WTC11 (cell line): ENCODE data around the gene ANKRD9. TPM values are rescaled to one million over a fixed set of nuclear protein-coding genes. Genes with fewer than 3 reads are reported as not detected.

ENCODE experiments used
- ATAC-seq: fragments of 200-7000 bp; cut with Tn5 transposase; 2 replicates; pipeline ENCODE4 v1.10.0; 2021; ENCODE audit warnings: mild to moderate bottlenecking, moderate library complexity
- CTCF ChIA-PET: fragments of 300-600 bp; sonication (Branson Sonifier 250); formaldehyde crosslinking; loops from one replicate; lab custom pipeline; 2021; ENCODE audit warnings: antibody characterized with exemption; lab: Charles Lee
- POLR2A ChIA-PET: fragments of 350-600 bp; sonication (Branson Sonifier 250); formaldehyde crosslinking; loops from one replicate; lab custom pipeline; 2021; ENCODE audit warnings: antibody characterized with exemption; lab: Charles Lee
- DNase-seq: peaks from one replicate; pipeline ENCODE4 v3.0.0; 2021; ENCODE audit warnings: low spot score
- H3K27ac Mint-ChIP-seq: 2 replicates; pipeline ENCODE4 v1.8.0; 2021; ENCODE audit warnings: mixed read lengths
- H3K27me3 Mint-ChIP-seq: 2 replicates; pipeline ENCODE4 v1.8.0; 2021; ENCODE audit warnings: low read depth, mild to moderate bottlenecking, moderate library complexity, mixed read lengths
- H3K36me3 Mint-ChIP-seq: 2 replicates; pipeline ENCODE4 v1.8.0; 2021; ENCODE audit warnings: mixed read lengths
- H3K4me1 Mint-ChIP-seq: 2 replicates; pipeline ENCODE4 v1.8.0; 2022; ENCODE audit warnings: mixed read lengths
- H3K4me3 Mint-ChIP-seq: 2 replicates; pipeline ENCODE4 v1.8.0; 2021; ENCODE audit warnings: mild to moderate bottlenecking, moderate library complexity, mixed read lengths
- H3K9me3 Mint-ChIP-seq: 2 replicates; pipeline ENCODE4 v1.8.0; 2021; ENCODE audit warnings: mixed read lengths
- ARID4B ChIP-seq: sonication (generic); formaldehyde crosslinking; IDR thresholded peaks from 2 replicates; pipeline ENCODE4 v1.8.0; 2023; ENCODE audit warnings: missing genetic modification reagents, mild to moderate bottlenecking, borderline replicate concordance
- HMGA2 ChIP-seq: fragments of 250-450 bp; sonication (Bioruptor Pico); IDR thresholded peaks from 2 replicates; pipeline ENCODE4 v1.4.0; 2021; ENCODE audit warnings: mild to moderate bottlenecking, moderate library complexity
- MXD4 ChIP-seq: fragments of 250-450 bp; sonication (Bioruptor Pico); IDR thresholded peaks from 2 replicates; pipeline ENCODE4 v1.8.0; 2021; ENCODE audit warnings: mild to moderate bottlenecking, moderate library complexity, borderline replicate concordance
- NFATC4 ChIP-seq: fragments of 250-450 bp; sonication (Bioruptor Pico); IDR thresholded peaks from 2 replicates; pipeline ENCODE4 v1.9.0; 2021; ENCODE audit warnings: mild to moderate bottlenecking
- NR2C2 ChIP-seq: sonication (generic); formaldehyde crosslinking; IDR thresholded peaks from 2 replicates; pipeline ENCODE4 v1.8.0; 2022; ENCODE audit warnings: mild to moderate bottlenecking, missing genetic modification reagents
- PRDM15 ChIP-seq: sonication (generic); formaldehyde crosslinking; IDR thresholded peaks from 2 replicates; pipeline ENCODE4 v1.8.0; 2022; ENCODE audit warnings: missing genetic modification reagents
- RELA ChIP-seq: sonication (generic); formaldehyde crosslinking; IDR thresholded peaks from 2 replicates; pipeline ENCODE4 v1.8.1; 2022; ENCODE audit warnings: missing genetic modification reagents, mild to moderate bottlenecking, borderline replicate concordance
- TCF7 ChIP-seq: sonication (generic); formaldehyde crosslinking; IDR thresholded peaks from 2 replicates; pipeline ENCODE4 v1.8.0; 2022; ENCODE audit warnings: mild to moderate bottlenecking, low read depth, missing genetic modification reagents, moderate library complexity
- ZNF425 ChIP-seq: fragments of 250-450 bp; sonication (Bioruptor Pico); conservative IDR thresholded peaks from 2 replicates; pipeline ENCODE4 v1.9.0; 2021; ENCODE audit warnings: mild to moderate bottlenecking
- total RNA-seq: library from RNA; stranded (reverse); gene quantifications from 3 replicates; pipeline ENCODE4 v1.2.3, GENCODE V29; 2021
- TF ChIP-seq, protein P1 (sequence below): sonication (generic); formaldehyde crosslinking; IDR thresholded peaks from 2 replicates; pipeline ENCODE4 v1.8.1; 2023; ENCODE audit warnings: mild to moderate bottlenecking, missing genetic modification reagents, moderate library complexity
- TF ChIP-seq, protein P2 (sequence below): sonication (generic); formaldehyde crosslinking; conservative IDR thresholded peaks from 2 replicates; pipeline ENCODE4 v1.8.1; 2023; ENCODE audit warnings: mild to moderate bottlenecking, low read depth, missing genetic modification reagents, moderate library complexity
- TF ChIP-seq, protein P3 (sequence below): sonication (generic); formaldehyde crosslinking; IDR thresholded peaks from 2 replicates; pipeline ENCODE4 v1.8.1; 2022; ENCODE audit warnings: low read depth, mild to moderate bottlenecking, moderate library complexity, missing genetic modification reagents, borderline replicate concordance

The ANKRD9 gene
- total RNA-seq, 1 experiment from 2014 or later = 63.8 TPM

DNA sequence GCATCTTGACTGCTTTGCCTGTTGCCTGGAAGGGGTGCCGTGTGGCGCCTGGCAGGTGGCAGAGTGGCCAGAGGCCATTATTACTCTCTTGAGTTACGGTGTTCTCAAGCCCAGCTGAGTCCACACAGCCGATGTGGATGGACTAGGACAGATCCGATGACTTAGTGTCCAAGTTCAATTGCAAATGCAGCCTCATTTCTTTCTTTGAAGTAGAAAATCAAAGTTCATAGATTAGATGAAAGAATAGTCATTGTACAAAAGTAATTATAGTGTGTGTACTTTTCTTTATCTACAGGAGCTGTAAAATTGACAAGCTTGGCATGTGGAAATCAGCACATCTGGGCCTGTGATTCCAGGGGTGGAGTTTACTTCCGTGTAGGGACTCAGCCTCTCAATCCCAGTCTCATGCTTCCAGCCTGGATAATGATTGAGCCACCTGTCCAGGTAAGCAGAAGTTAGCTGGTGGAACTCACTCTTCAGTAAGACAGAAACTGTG lies 44.7 kb downstream of the ANKRD9 start:
- DNase-seq (no peak), ATAC-seq (no peak)
- ChIA-PET POLR2A (no interaction called here), CTCF (no interaction called here)
- H3K36me3 Mint-ChIP-seq = peaks cover 8% of the 10 kb centered on the region
- TF ChIP-seq PRDM15 (CRISPR knock-in tag) (no peak), HMGA2 (CRISPR knock-in tag) (no peak), MXD4 (CRISPR knock-in tag) (no peak), NFATC4 (CRISPR knock-in tag) (no peak), ARID4B (CRISPR knock-in tag) (no peak), RELA (no peak), TCF7 (no peak), ZNF425 (CRISPR knock-in tag) (no peak), NR2C2 (CRISPR knock-in tag) (no peak)
- TF ChIP-seq, protein P1, sequence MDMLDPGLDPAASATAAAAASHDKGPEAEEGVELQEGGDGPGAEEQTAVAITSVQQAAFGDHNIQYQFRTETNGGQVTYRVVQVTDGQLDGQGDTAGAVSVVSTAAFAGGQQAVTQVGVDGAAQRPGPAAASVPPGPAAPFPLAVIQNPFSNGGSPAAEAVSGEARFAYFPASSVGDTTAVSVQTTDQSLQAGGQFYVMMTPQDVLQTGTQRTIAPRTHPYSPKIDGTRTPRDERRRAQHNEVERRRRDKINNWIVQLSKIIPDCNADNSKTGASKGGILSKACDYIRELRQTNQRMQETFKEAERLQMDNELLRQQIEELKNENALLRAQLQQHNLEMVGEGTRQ (CRISPR knock-in tag) = no peak
- TF ChIP-seq, protein P2, sequence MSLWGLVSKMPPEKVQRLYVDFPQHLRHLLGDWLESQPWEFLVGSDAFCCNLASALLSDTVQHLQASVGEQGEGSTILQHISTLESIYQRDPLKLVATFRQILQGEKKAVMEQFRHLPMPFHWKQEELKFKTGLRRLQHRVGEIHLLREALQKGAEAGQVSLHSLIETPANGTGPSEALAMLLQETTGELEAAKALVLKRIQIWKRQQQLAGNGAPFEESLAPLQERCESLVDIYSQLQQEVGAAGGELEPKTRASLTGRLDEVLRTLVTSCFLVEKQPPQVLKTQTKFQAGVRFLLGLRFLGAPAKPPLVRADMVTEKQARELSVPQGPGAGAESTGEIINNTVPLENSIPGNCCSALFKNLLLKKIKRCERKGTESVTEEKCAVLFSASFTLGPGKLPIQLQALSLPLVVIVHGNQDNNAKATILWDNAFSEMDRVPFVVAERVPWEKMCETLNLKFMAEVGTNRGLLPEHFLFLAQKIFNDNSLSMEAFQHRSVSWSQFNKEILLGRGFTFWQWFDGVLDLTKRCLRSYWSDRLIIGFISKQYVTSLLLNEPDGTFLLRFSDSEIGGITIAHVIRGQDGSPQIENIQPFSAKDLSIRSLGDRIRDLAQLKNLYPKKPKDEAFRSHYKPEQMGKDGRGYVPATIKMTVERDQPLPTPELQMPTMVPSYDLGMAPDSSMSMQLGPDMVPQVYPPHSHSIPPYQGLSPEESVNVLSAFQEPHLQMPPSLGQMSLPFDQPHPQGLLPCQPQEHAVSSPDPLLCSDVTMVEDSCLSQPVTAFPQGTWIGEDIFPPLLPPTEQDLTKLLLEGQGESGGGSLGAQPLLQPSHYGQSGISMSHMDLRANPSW (CRISPR knock-in tag) = no peak
- TF ChIP-seq, protein P3, sequence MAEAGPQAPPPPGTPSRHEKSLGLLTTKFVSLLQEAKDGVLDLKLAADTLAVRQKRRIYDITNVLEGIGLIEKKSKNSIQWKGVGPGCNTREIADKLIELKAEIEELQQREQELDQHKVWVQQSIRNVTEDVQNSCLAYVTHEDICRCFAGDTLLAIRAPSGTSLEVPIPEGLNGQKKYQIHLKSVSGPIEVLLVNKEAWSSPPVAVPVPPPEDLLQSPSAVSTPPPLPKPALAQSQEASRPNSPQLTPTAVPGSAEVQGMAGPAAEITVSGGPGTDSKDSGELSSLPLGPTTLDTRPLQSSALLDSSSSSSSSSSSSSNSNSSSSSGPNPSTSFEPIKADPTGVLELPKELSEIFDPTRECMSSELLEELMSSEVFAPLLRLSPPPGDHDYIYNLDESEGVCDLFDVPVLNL (CRISPR knock-in tag) = no peak
- peaks cover 4% of the 10 kb centered on the region; the same call in 1 of the 2 replicates for H3K9me3 Mint-ChIP-seq
- H3K27ac Mint-ChIP-seq = no peak overlapping the region
- H3K4me1 Mint-ChIP-seq = no peaks in the 10 kb centered on the region
- H3K4me3 Mint-ChIP-seq = no peak overlapping the region
- no peaks in the 10 kb centered on the region for H3K27me3 Mint-ChIP-seq
